Epithelial cell of proximal tubule (primary cell): Measurements from ENCODE around the gene JAKMIP2. TPM values are rescaled to one million over a fixed set of nuclear protein-coding genes. Genes with fewer than 3 reads are reported as not detected.

Experiments
- DNase-seq: peaks from one replicate; pipeline ENCODE4 v3.0.0-alpha.2; 2011; ENCODE audit warnings: low read depth
- H3K4me3 ChIP-seq: 2 replicates; pipeline ENCODE4 v1.5.1; 2011; ENCODE audit warnings: low read depth, mild to moderate bottlenecking, low read length
- total RNA-seq: library from RNA; depleted of rRNA; stranded (reverse); fragments of >200 nt; gene quantifications from 2 replicates; pipeline ENCODE4 v1.2.3, GENCODE V29; 2015
- TF ChIP-seq, protein P1 (sequence below): conservative IDR thresholded peaks from 2 replicates; pipeline ENCODE4 v1.5.1; 2012; ENCODE audit warnings: low read depth, mild to moderate bottlenecking, low read length

Gene JAKMIP2
- total RNA-seq, 1 donor from 2014 or later = 0.17 TPM

DNA sequence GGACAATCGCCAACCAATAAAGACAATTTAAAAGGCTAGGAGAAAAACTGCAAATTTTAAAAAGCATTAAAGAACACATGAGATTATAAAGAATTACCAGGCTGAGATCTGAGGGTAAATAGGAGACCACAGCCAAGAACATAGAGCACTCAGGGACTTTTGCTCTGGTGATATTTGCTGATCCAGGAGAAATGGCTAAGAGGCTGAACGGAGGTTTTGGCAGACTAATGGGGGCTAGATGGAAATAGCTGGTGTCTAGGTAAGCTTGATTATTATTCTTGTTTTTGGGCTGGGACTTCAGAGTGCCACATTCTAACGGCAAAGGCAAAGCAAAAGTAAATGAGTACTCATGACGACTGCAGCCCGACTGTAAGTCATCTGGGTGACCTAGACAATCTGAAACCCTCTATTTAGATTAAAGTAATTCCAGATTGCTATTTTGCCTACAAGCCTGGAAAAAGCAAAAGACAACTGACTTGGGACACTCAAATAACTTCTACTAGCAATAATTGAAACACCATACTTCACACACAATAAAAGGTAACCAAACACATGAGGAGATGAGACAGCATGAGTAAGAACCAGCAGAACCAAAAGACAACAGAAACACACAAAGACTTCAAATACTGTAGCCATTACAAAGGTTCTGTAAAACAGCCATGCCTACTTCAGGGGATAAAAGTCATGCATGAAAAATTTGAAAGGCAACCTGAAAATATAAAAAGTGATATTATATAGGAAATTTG lies 68.8 kb downstream of the JAKMIP2 start:
- no peak for DNase-seq
- TF ChIP-seq, protein P1, sequence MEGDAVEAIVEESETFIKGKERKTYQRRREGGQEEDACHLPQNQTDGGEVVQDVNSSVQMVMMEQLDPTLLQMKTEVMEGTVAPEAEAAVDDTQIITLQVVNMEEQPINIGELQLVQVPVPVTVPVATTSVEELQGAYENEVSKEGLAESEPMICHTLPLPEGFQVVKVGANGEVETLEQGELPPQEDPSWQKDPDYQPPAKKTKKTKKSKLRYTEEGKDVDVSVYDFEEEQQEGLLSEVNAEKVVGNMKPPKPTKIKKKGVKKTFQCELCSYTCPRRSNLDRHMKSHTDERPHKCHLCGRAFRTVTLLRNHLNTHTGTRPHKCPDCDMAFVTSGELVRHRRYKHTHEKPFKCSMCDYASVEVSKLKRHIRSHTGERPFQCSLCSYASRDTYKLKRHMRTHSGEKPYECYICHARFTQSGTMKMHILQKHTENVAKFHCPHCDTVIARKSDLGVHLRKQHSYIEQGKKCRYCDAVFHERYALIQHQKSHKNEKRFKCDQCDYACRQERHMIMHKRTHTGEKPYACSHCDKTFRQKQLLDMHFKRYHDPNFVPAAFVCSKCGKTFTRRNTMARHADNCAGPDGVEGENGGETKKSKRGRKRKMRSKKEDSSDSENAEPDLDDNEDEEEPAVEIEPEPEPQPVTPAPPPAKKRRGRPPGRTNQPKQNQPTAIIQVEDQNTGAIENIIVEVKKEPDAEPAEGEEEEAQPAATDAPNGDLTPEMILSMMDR = no peak
- H3K4me3 ChIP-seq = no peak overlapping the region

GRCh38 chr5:147712598-147712997 lies 69.9 kb downstream of the JAKMIP2 start:
- no peak overlapping the region for H3K4me3 ChIP-seq
- DNase-seq = no peak
- TF ChIP-seq, protein P1 = no peak

GRCh38 chr5:147712019-147712418 lies 70.5 kb downstream of the JAKMIP2 start:
- TF ChIP-seq, protein P1 = no peak
- H3K4me3 ChIP-seq = no peak overlapping the region
- DNase-seq = no peak

DNA sequence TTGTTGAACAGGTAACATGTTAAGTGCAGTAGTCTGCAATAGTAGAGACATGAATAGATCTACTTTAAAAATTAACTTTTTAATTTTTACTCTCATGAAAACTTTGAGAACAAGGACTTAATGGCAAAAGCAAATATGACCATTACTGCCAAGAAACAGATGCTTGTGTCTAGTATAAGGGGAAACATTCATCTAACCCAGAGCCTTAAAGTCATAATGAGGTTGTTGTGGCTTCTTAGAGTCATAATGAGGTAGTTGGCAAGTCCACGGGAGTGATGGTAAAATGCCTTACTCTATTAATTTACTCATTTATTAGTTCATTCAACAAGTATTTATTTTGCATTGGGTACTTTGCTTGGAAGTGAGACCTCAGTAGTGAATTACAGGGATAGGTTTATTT lies 71.5 kb downstream of the JAKMIP2 start:
- no peak for DNase-seq
- TF ChIP-seq, protein P1 = no peak
- H3K4me3 ChIP-seq = no peak overlapping the region

- TF ChIP-seq, protein P1 = no peak
- H3K4me3 ChIP-seq = no peak overlapping the region
- no peak for DNase-seq
These were observed 73.8 kb downstream of the JAKMIP2 start for GRCh38 chr5:147708708-147709107.

DNA sequence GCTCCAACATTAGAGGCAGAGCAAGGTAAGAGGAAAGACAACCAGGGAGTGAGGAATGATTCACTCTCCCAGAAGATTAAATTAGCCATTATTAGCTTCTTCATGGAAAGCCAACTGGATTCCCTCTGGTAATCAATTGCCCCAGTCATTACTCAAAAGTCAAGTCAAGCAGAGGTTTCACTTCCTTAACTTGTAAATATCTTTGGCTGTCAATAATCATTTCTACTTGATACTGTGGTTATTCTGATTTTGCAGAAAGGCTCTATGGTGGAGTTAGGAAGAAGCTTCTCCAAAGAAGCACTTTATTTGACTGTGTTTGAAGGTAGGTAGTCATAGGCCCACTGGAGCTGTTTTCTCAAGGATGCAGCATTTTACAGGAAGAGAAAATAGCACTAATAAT lies 78.0 kb downstream of the JAKMIP2 start:
- H3K4me3 ChIP-seq = no peak overlapping the region
- TF ChIP-seq, protein P1 = no peak
- DNase-seq = no peak

DNA sequence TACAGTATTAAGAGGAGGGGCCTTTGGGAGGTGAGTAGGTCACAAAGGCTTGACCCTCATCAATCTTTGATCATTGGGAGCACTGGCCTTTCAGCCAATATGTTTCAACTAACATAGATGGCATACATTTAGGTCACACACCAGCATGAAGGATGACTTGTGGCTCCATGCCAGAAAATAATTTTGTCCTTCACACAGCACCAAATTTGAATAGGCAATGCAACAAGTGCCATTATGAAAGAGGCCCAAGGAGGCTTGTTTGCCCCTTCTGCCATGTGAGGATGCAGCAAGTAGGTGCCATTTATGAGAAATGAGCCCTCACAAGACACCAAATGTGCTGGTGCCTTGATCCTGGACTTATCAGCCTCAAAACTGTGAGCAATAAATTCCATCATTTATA lies 81.1 kb downstream of the JAKMIP2 start:
- TF ChIP-seq, protein P1 = no peak
- no peak overlapping the region for H3K4me3 ChIP-seq
- no peak for DNase-seq
